ENCODE results near the gene ZFHX2. TPM values are rescaled to one million over a fixed set of nuclear protein-coding genes. Genes with fewer than 3 reads are reported as not detected.

ZFHX2 gene
- total and polyA plus RNA-seq, 2 of the 13 experiments (the other 11 are each of a cell fraction or from before 2014, with no cell fraction given): 0.17 to 0.44 TPM

DNA sequence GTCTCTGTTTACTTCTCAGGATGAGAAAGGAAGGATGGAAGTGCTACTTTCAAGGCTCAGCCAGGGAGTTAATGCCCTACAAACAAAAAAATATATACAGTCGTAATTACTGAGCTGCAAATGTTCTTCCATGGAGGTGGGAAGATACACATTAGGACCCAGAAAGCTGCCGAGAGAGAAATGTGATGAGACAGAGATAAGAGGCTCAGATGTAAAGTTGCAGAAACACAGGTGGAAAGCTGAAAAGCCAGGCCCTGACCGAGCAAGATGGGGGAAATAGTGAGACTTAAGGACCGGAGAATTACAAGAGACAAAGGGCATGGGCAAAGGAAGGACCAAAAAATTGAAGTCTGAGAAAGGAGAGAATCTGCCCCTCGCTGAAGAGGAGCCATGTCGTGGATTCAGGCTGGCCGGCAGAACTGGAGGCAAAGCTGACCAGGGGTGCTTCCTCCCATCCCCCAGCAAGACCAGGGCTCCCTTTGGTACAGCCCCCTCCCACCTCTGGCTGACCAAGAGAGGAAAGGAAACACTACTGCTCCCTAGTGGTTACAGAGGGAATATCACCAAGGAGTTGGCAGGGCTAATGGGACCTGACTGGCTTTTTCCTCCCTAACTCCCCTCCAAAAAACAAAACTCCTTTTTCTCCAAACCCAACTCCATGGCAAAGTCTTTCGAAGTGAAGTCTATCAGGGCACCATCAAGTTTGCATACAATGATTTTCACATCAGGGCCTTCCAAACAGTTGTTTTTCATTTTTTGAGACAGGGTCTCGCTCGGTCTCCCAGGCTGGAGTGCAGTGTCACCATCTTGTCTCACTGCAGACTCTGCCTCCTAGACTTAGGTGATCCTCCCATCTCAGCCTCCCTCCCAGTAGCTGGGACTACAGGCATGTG is 12.1 kb downstream of the ZFHX2 start (continued):
- TF ChIP-seq, protein P1, sequence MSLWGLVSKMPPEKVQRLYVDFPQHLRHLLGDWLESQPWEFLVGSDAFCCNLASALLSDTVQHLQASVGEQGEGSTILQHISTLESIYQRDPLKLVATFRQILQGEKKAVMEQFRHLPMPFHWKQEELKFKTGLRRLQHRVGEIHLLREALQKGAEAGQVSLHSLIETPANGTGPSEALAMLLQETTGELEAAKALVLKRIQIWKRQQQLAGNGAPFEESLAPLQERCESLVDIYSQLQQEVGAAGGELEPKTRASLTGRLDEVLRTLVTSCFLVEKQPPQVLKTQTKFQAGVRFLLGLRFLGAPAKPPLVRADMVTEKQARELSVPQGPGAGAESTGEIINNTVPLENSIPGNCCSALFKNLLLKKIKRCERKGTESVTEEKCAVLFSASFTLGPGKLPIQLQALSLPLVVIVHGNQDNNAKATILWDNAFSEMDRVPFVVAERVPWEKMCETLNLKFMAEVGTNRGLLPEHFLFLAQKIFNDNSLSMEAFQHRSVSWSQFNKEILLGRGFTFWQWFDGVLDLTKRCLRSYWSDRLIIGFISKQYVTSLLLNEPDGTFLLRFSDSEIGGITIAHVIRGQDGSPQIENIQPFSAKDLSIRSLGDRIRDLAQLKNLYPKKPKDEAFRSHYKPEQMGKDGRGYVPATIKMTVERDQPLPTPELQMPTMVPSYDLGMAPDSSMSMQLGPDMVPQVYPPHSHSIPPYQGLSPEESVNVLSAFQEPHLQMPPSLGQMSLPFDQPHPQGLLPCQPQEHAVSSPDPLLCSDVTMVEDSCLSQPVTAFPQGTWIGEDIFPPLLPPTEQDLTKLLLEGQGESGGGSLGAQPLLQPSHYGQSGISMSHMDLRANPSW (CRISPR knock-in tag; IDR thresholded peaks at IDR 0.05; ENCODE audit: borderline replicate concordance): no peak
- TF ChIP-seq ZNF468 (CRISPR knock-in tag; IDR thresholded peaks at IDR 0.05): no peak
- no peak; the same call in 1 of the 2 replicates for TF ChIP-seq ZNF331 (CRISPR knock-in tag; IDR thresholded peaks at IDR 0.05)
- TF ChIP-seq ZMYM4 (CRISPR knock-in tag; IDR thresholded peaks at IDR 0.05): peak; percentile 29; the same call in 1 of the 2 replicates
- TF ChIP-seq TGIF2 (CRISPR knock-in tag; IDR thresholded peaks at IDR 0.05): no peak
- no peak for TF ChIP-seq THYN1 (CRISPR knock-in tag; IDR thresholded peaks at IDR 0.05; ENCODE audit: borderline replicate concordance, low read depth)
- peak; percentile 80 for TF ChIP-seq SMC3 (IDR thresholded peaks at IDR 0.05; ENCODE audit: low read length)
- TF ChIP-seq ZNF616 (CRISPR knock-in tag; IDR thresholded peaks at IDR 0.05; ENCODE audit: low read depth): no peak
- TF ChIP-seq, protein P2, sequence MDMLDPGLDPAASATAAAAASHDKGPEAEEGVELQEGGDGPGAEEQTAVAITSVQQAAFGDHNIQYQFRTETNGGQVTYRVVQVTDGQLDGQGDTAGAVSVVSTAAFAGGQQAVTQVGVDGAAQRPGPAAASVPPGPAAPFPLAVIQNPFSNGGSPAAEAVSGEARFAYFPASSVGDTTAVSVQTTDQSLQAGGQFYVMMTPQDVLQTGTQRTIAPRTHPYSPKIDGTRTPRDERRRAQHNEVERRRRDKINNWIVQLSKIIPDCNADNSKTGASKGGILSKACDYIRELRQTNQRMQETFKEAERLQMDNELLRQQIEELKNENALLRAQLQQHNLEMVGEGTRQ (IDR thresholded peaks at IDR 0.05; ENCODE audit: low read depth, low read length): no peak
- TF ChIP-seq, protein P2 (CRISPR knock-in tag; IDR thresholded peaks at IDR 0.05; ENCODE audit: borderline replicate concordance): no peak
- TF ChIP-seq SMAD9 (CRISPR knock-in tag; IDR thresholded peaks at IDR 0.05): no peak
- TF ChIP-seq NR2C2 (CRISPR knock-in tag; IDR thresholded peaks at IDR 0.05; ENCODE audit: borderline replicate concordance): no peak
- no peak for TF ChIP-seq ZNF136 (CRISPR knock-in tag; IDR thresholded peaks at IDR 0.05; ENCODE audit: low read depth)
- TF ChIP-seq SNAI1 (CRISPR knock-in tag; IDR thresholded peaks at IDR 0.05; ENCODE audit: borderline replicate concordance): no peak
- no peak for TF ChIP-seq RFX5 (IDR thresholded peaks at IDR 0.05; ENCODE audit: low read depth, low read length)
- TF ChIP-seq ZNF687 (CRISPR knock-in tag; IDR thresholded peaks at IDR 0.05): peak; percentile 39
- TF ChIP-seq, protein P3, sequence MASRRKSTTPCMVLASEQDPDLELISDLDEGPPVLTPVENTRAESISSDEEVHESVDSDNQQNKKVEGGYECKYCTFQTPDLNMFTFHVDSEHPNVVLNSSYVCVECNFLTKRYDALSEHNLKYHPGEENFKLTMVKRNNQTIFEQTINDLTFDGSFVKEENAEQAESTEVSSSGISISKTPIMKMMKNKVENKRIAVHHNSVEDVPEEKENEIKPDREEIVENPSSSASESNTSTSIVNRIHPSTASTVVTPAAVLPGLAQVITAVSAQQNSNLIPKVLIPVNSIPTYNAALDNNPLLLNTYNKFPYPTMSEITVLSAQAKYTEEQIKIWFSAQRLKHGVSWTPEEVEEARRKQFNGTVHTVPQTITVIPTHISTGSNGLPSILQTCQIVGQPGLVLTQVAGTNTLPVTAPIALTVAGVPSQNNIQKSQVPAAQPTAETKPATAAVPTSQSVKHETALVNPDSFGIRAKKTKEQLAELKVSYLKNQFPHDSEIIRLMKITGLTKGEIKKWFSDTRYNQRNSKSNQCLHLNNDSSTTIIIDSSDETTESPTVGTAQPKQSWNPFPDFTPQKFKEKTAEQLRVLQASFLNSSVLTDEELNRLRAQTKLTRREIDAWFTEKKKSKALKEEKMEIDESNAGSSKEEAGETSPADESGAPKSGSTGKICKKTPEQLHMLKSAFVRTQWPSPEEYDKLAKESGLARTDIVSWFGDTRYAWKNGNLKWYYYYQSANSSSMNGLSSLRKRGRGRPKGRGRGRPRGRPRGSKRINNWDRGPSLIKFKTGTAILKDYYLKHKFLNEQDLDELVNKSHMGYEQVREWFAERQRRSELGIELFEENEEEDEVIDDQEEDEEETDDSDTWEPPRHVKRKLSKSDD (CRISPR knock-in tag; IDR thresholded peaks at IDR 0.05; ENCODE audit: low read depth): no peak

All from HepG2 (cell line).